H7 (cell line): Measurements from ENCODE around the gene CSF1. TPM values are rescaled to one million over a fixed set of nuclear protein-coding genes. Genes with fewer than 3 reads are reported as not detected.

Source experiments
- DNase-seq: peaks from one replicate; pipeline ENCODE4 v3.0.0; 2012
- H3K27me3 ChIP-seq: 2 replicates; pipeline ENCODE4 v1.6.0; 2011; ENCODE audit warnings: mild to moderate bottlenecking, low read length; ENCODE audit not compliant: control insufficient read depth, insufficient read depth
- H3K36me3 ChIP-seq: replicated peaks from 2 replicates; pipeline ENCODE4 v1.5.1; 2011; ENCODE audit warnings: low read length; ENCODE audit not compliant: control insufficient read depth, insufficient read depth
- H3K4me3 ChIP-seq: 2 replicates; pipeline ENCODE4 v1.5.1; 2011; ENCODE audit warnings: low read depth, mild to moderate bottlenecking, control low read depth, low read length, moderate library complexity; ENCODE audit not compliant: insufficient read depth
- total RNA-seq: library from RNA; depleted of rRNA; stranded (reverse); fragments of >200 nt; shearing (Covaris generic); gene quantifications from 2 replicates; pipeline ENCODE4 v1.2.3, GENCODE V29; 2014; rRNA removed

CSF1 gene
- total RNA-seq, 1 experiment from 2014 or later, result 5.5 TPM

GRCh38 chr1:109975718-109976117 is 65.1 kb downstream of the CSF1 start:
- no peaks in the 10 kb centered on the region for H3K36me3 ChIP-seq
- no peak for DNase-seq
- H3K27me3 ChIP-seq, result peaks cover 2% of the 10 kb centered on the region; the same call in 1 of the 2 replicates
- H3K4me3 ChIP-seq, result no peak overlapping the region

GRCh38 chr1:109976762-109977161 is 66.1 kb downstream of the CSF1 start:
- Histone ChIP-seq H3K36me3 (no peaks in the 10 kb centered on the region), H3K4me3 (no peak overlapping the region), H3K27me3 (peaks cover 2% of the 10 kb centered on the region; the same call in 1 of the 2 replicates)
- no peak for DNase-seq

- no peaks in the 10 kb centered on the region for H3K36me3 ChIP-seq
- DNase-seq, result no peak
- no peak overlapping the region for H3K4me3 ChIP-seq
- peaks cover 2% of the 10 kb centered on the region; the same call in 1 of the 2 replicates for H3K27me3 ChIP-seq
Observed at GRCh38 chr1:109977225-109977624, 66.6 kb downstream of the CSF1 start.

DNA sequence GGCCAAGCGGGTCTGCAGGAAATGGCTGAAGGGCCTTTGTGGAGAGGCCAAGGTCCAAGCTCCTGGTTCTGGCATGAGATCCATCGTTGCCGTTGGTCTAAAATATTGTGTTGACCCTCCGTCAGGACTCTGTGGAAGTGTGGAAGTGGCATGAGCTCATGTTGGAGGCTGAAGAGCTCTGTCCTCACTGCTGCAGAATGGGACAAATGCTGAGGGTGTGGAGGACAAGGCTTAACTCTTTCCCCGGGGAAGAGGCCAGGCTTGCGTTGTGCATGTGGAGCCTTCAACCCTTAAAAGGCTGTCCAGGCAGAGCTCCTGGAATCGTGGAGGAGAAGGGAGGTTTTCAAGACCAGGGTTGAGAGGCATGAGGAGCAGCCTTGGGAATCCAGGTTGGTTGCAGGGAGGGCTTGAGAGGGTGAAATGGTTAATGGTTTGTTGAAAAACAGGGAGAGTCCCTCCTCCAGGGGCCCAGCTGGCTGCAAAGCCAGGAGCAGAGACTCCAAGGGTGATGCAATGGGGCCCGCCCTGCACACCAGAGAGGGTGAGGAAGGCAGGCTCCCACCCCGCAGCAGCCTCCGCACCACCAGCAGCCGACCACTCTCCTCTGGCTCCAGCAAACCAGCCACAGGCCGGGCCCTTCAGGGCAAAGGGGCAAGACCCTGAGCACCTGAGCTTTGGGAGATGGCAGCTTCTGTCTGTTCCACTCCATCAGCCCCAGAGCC is 67.2 kb downstream of the CSF1 start:
- H3K4me3 ChIP-seq, result no peak overlapping the region
- no peaks in the 10 kb centered on the region for H3K36me3 ChIP-seq
- no peak for DNase-seq
- H3K27me3 ChIP-seq, result peaks cover 2% of the 10 kb centered on the region; the same call in 1 of the 2 replicates

DNA sequence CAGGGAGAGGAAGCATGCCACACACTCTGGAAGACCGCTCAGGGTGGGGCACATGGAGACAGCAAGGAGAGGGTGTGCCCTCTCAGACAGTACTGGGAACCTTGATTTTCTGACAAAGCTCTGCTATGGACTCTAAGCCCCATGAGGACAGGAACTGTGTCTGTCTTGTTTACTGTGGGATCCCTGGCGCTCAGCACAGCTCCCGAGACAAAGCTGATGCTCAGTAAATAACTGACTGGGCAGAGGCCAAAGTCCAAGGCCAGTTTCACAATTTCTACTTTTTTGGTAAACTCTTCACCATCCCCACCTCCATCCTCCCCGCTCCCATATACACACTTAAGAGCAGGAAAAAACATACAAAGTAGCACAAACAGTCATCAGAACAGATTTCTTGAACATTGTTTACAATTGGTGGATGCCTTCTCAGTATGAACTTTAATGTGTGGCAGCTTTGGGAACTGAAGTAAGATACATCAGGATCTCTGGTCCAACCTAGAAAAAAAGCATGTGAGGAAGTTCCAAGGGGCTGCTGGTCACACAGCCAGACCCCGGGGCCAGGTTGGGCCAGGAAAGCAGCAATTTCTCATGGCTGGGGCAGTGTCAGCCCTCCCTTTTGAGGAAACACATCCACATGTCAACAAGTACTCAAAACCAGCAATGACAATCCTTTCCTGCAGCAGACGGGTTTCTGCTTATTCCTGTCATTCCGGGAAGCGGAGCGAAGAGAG is 68.3 kb downstream of the CSF1 start:
- Histone ChIP-seq H3K36me3 (no peaks in the 10 kb centered on the region), H3K4me3 (no peak overlapping the region), H3K27me3 (peaks cover 2% of the 10 kb centered on the region; the same call in 1 of the 2 replicates)
- no peak for DNase-seq

DNA sequence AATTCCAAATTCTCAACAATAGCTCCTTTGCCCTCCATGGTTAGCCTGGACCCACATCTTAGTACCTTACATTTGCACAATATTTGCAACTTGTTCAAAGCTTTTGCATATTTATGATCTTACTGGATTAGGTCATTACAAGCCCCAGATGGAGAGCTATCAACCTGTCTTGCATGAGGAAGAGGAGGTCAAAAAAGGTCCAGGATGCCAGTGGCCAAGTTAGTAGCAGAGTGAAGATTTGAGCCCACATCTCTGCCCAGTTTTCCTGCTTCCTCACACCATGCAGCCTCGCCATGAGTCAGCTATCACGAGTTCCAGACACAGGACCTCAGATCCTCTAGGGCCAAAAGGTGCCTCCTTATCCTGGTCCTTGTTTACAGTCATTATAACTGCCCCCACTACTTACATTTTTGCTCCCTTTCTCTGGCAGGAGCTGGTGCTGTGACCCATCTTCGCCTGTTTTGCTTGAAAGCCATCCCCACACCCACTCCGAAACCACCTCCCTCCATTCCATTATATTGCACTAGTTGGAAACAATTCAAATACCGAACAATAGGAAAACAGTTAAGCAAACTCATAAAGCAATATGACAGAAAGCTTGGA is 68.9 kb downstream of the CSF1 start:
- DNase-seq, result no peak
- peaks cover 2% of the 10 kb centered on the region; the same call in 1 of the 2 replicates for H3K27me3 ChIP-seq
- H3K4me3 ChIP-seq, result no peak overlapping the region
- no peaks in the 10 kb centered on the region for H3K36me3 ChIP-seq

Other genes with a start within 250 kb of the CSF1 start
- 10.8 and 17.7 TPM in 2 replicates for gene GSTM2, start 242.8 kb upstream of the CSF1 start, total RNA-seq
- not detected in 2 replicates for gene GSTM1, start 223.0 kb upstream of the CSF1 start, total RNA-seq
- not detected in 2 replicates for gene GSTM5, start 198.6 kb upstream of the CSF1 start, total RNA-seq
- gene GSTM3, start 169.8 kb upstream of the CSF1 start, total RNA-seq, result 24.7 and 27.3 TPM in 2 replicates
- not detected in 2 replicates for gene EPS8L3, start 146.9 kb upstream of the CSF1 start, total RNA-seq
- 49.1 and 54.3 TPM in 2 replicates for gene AHCYL1, start 73.9 kb downstream of the CSF1 start, total RNA-seq
- gene STRIP1, start 123.8 kb downstream of the CSF1 start, total RNA-seq, result 55.6 and 65.8 TPM in 2 replicates
- 0.35 TPM in 1 of 2 replicates, not detected in the other for gene ALX3, start 159.8 kb downstream of the CSF1 start, total RNA-seq
- not detected in 2 replicates for gene UBL4B, start 201.6 kb downstream of the CSF1 start, total RNA-seq
- 0.17 and 0.22 TPM in 2 replicates for gene SLC6A17, start 239.6 kb downstream of the CSF1 start, total RNA-seq